ENCODE measurements around the gene TOX2. TPM values are rescaled to one million over a fixed set of nuclear protein-coding genes. Genes with fewer than 3 reads are reported as not detected.

TOX2 gene
- total RNA-seq, 6 experiments from 2014 or later = 1.5 to 5.0 (median 2.2) TPM

DNA sequence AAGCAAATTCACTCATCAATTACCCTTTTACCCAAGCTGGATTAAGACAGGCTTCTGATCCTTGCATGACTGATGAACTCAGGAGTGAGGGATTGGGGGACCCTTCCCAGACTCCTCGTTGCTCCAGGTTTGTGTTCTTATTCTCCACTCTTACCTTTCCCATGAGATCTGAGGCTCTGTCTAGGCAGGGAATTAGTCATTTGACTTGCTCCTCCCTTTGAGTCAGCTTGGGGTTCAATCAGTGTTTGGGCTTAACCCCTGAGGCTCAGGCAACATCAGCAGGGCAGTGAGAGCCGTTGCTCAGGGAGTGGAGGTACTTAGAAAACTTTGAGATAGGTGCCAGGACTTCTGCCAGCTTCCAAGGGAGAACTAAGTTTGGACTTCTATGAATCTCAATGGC is 20.7 kb upstream of the TOX2 start:
- TF ChIP-seq POLR2A (IDR thresholded peaks at IDR 0.05) = no peak
- TF ChIP-seq, protein P1, sequence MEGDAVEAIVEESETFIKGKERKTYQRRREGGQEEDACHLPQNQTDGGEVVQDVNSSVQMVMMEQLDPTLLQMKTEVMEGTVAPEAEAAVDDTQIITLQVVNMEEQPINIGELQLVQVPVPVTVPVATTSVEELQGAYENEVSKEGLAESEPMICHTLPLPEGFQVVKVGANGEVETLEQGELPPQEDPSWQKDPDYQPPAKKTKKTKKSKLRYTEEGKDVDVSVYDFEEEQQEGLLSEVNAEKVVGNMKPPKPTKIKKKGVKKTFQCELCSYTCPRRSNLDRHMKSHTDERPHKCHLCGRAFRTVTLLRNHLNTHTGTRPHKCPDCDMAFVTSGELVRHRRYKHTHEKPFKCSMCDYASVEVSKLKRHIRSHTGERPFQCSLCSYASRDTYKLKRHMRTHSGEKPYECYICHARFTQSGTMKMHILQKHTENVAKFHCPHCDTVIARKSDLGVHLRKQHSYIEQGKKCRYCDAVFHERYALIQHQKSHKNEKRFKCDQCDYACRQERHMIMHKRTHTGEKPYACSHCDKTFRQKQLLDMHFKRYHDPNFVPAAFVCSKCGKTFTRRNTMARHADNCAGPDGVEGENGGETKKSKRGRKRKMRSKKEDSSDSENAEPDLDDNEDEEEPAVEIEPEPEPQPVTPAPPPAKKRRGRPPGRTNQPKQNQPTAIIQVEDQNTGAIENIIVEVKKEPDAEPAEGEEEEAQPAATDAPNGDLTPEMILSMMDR (IDR thresholded peaks at IDR 0.05) = no peak
- WGBS (ENCODE audit: insufficient coverage, low coverage, low lambda C conversion rate, missing lambda C conversion rate) = 16% methylated on average over 2 of the region's 2 CpGs
- H3K27me3 ChIP-seq = no peaks in the 10 kb centered on the region

DNA sequence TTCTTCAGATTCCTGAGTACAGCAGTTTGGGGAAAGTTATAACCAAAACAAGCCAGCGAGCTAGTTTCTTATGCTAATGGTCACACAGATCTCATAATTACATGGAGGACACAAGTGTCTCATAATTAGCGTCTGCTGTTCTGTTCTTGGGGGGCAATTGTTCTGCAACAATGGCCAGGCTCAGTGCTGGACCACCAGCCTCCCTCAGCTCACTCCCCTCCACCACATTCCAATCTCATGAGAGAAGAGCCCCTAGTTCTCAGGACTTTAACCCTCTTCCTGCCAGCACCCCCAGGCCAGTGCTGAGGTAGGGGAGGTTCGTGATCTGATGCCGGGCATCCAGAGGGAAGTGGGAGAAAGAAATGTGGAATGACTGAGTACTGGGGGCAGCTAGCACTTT is 20.2 kb upstream of the TOX2 start:
- intact Hi-C loops (cut with DNase I) = no loop called here
- no peaks in the 10 kb centered on the region for H3K36me3 ChIP-seq
- H3K4me3 ChIP-seq = no peak overlapping the region
- no peak overlapping the region for H3K27ac ChIP-seq
- H3K9me3 ChIP-seq = no peaks in the 10 kb centered on the region
- TF ChIP-seq, protein P1 (IDR thresholded peaks at IDR 0.05) = no peak
- TF ChIP-seq POLR2A (IDR thresholded peaks at IDR 0.05) = no peak
- no peaks in the 10 kb centered on the region for H3K27me3 ChIP-seq
- WGBS (ENCODE audit: insufficient coverage, low coverage, low lambda C conversion rate, missing lambda C conversion rate) = 45% methylated on average over 2 of the region's 4 CpGs
- peaks cover 0 to 9% (median 5%) of the 10 kb centered on the region in 4 donors for H3K4me1 ChIP-seq
- ATAC-seq (no peak), DNase-seq (no peak)

More for the DNA sequence above, 20.7 kb upstream of the TOX2 start:
- DNase-seq = no peak
- intact Hi-C loops (cut with DNase I) = no loop called here
- H3K4me1 ChIP-seq = peaks cover 0 to 6% (median 3%) of the 10 kb centered on the region in 4 donors
- H3K36me3 ChIP-seq = no peaks in the 10 kb centered on the region
- H3K9me3 ChIP-seq = no peaks in the 10 kb centered on the region
- H3K4me3 ChIP-seq = no peak overlapping the region
- ATAC-seq = no peak
- H3K27ac ChIP-seq = no peak overlapping the region

DNA sequence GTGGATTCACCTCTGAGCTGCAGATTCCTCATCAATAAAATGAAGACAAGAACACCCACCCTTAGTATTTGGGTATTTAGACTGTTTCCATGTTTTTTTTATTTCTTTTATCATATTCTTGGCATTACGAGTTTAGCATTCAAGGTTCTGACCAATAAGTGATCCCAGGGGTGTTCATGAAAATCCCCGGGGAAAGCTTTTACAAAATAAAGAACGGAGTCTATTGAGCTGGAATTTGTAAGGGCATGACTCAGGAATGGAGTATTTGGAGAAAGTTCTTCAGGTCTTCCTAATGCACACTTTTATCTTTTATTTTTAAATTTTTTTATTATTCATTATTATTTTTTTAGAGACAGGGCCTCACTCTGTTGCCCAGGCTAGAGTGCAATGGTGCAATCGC is 19.4 kb upstream of the TOX2 start:
- no peak for TF ChIP-seq POLR2A (IDR thresholded peaks at IDR 0.05)
- TF ChIP-seq, protein P1 (IDR thresholded peaks at IDR 0.05) = no peak
- H3K9me3 ChIP-seq = no peaks in the 10 kb centered on the region
- no peaks in the 10 kb centered on the region for H3K27me3 ChIP-seq
- H3K36me3 ChIP-seq = no peaks in the 10 kb centered on the region
- 85% methylated on average over 4 of the region's 4 CpGs for WGBS (ENCODE audit: insufficient coverage, low coverage, low lambda C conversion rate, missing lambda C conversion rate)
- intact Hi-C loops (cut with DNase I) = no loop called here
- no peak overlapping the region for H3K4me3 ChIP-seq
- ATAC-seq (no peak), DNase-seq (no peak)
- H3K27ac ChIP-seq = no peak overlapping the region
- H3K4me1 ChIP-seq = peaks cover 0 to 16% (median 9%) of the 10 kb centered on the region in 4 donors

DNA sequence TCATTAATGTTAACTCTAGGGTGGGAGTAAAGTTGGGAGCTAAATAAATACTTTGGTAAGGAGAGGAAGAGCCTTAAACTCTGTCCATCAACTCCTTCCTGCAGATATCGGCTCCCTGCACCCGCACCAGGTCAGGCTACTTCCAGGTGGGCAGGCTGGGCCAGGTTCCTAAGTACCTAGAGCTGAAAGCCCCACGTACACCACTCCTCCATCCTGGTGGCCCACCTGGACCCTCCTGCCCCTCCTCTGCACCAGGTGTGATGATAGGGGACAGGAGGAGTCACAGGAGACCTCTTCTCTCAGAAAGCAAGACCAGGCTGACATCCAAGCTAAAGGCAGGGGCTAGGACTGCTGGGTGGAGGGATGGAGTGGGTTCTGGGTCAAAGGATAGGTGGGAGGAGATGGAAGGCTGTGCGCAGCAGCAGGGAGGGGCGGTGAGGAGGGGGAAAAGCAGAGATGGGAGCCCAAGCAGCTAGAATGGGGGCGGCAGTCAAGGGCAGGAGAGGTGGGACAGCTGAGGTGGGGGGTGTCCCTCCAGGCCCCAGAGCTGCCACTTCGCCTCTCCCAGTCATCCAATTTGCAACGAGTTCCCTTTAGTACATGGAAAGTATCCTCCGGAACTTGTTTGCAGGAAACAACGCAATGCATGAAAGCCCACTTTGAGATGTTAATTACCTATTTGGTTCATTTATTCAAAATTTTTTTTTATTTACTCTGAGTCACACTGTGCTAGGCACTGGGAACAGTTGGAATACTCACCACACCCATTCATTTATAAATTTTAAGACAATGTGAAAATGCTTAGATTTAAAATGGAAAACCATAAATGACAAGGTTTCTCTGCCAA is 15.2 kb upstream of the TOX2 start:
- H3K27ac ChIP-seq = peak overlapping the region in 1 of 3 donors; percentile 15
- ATAC-seq = peak in 1 of 4 donors; percentile 2

More for the DNA sequence above, 15.2 kb upstream of the TOX2 start:
- intact Hi-C loops (cut with DNase I) = no loop called here
- Histone ChIP-seq H3K4me3 (no peak overlapping the region), H3K36me3 (no peaks in the 10 kb centered on the region), H3K9me3 (no peaks in the 10 kb centered on the region), H3K27me3 (no peaks in the 10 kb centered on the region), H3K4me1 (peaks cover 0 to 25% (median 15%) of the 10 kb centered on the region in 4 donors)
- DNase-seq = no peak
- no peak for TF ChIP-seq POLR2A (IDR thresholded peaks at IDR 0.05)
- TF ChIP-seq, protein P1 (IDR thresholded peaks at IDR 0.05) = no peak
- WGBS (ENCODE audit: insufficient coverage, low coverage, low lambda C conversion rate, missing lambda C conversion rate) = 75% methylated on average over 10 of the region's 10 CpGs
